Stimulated activated CD4-positive, alpha-beta T cell treated with anti-CD3 and anti-CD28 coated beads, Interleukin-1b, Interleukin-23, amount 100 ng/mL, for 48 hours (primary cell): ENCODE measurements around the gene CAPN12.

Source experiments
- DNase-seq: peaks from one replicate; pipeline ENCODE4 v3.0.0-alpha.2; 2020

The CAPN12 gene

DNA sequence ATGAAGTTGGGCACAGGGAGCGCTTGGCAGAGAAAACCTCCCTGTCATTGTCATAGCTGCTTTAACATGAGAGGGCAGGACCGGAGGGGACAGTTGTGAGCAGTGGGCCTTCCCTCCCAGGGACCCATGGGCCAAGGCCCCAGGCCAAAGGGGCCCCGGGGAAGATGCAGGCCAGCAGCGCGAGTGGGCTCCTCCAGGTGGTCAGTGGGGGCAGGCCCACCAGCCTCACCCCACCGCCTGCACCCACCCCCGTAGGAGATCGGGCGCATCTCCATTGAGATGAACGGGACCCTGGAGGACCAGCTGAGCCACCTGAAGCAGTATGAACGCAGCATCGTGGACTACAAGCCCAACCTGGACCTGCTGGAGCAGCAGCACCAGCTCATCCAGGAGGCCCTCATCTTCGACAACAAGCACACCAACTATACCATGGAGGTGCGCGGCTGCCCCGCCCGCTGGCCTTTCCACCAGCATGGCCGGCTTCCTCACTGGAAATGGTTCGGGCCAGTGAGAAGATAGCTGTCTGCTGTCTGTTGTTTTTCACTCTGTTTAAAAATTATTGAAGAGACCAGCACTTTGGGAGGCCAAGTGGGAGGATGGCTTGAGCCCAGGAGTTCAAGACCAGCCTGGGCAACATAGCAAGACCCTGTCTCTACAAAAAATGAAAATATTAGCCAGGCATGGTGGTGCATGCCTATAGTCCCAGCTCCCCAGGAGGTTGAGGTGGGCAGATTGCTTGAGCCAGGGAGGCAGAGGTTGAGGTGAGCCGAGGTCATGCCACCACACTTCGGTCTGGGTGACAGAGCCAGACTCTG lies 18.6 kb downstream of the CAPN12 start:
- DNase-seq, result no peak

GRCh38 chr19:38723990-38724854 lies 20.1 kb downstream of the CAPN12 start:
- no peak for DNase-seq

GRCh38 chr19:38723606-38723965 lies 20.7 kb downstream of the CAPN12 start:
- DNase-seq, result no peak

GRCh38 chr19:38722947-38723605 lies 21.2 kb downstream of the CAPN12 start:
- DNase-seq, result no peak

DNA sequence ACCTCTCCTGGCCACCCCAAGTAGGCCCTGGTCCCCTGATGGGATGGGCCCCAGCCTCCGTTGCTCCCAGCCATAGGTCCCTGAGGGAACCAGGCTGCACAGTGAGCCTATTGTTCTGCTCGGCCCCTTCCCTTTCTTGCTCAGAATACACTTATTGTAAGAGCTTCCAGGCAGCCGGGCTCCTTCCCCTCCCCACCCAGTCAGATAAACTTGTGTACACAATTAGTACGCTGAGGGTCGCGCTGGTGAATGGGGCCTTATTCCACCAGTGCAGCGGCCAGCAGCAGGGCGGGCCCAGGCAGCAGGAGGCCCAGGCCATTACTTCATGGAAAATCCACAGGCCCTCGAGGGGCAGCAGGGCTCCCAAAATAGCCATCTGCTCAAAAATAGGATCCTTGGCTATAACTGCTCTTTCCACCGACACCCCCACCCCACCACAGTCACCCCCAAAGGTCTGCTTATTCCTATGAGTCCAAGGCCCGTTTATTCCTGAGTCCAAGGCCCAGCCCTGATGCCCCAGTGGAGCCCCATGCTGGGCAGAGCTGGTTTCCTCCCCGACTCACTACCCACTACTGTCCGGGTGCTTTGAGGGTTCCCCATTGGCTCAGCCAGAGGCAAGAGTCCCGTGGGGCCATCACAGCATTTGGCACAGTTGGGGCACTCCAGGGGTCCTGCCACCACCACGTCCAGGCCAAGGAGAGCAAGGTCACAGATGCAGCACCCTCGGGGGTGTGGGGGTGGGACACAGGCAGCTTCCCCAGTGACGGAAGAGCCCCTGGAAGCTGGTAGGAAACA lies 22.1 kb downstream of the CAPN12 start:
- DNase-seq, result no peak

- DNase-seq, result no peak
These were observed 22.8 kb downstream of the CAPN12 start for GRCh38 chr19:38721496-38721895.

DNA sequence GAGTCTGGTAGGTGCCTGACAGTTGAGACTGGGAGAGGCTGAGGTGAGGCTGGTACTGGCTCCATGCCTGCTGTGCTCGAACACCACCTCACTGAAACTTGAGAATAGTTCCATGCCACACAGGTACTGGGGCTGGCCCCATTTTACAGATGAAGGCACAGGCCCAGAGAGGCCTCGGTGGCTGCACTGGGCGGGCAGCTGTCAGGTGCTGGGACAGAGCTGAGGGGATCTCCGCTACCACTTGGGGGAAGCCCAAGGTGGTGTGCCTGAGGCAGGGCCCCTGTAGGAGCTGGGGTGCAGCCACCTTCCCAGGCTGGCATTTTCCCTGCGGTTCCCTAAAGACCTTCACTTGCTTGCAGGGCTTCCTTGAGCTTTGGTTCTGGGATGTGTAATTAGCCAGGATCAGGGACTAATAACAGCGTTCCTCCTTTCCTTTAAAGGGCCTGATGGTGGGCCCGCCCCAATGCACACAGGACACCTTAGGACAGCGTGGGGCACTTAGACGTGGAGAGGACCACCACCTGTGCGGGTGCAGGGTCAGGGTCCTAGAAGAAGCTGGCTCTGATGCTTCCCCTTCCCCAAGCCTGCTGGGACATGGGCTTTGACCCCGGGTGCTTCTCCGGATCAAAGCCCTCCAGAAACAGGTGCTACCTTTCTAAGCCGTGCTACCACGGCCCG lies 23.6 kb downstream of the CAPN12 start:
- DNase-seq, result no peak

- DNase-seq, result no peak
These were observed 24.3 kb downstream of the CAPN12 start for GRCh38 chr19:38719761-38720558.

GRCh38 chr19:38718747-38719543 lies 25.3 kb downstream of the CAPN12 start:
- no peak for DNase-seq

DNA sequence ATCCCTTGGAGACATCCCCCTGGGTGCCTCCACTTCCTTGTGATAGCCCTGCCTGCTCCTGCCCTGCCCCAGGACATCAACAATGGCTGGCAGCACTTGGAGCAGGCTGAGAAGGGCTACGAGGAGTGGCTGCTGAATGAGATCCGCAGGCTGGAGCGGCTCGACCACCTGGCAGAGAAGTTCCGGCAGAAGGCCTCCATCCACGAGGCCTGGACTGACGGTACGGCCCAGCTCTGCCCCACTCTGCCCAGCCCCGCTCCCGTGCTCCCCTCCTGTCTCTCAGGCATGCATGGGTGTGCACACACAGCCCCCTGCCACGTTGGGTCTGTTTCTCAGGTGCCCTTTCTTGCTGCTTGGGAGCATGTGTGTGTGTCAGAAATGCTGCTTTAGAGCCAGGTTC lies 26.4 kb downstream of the CAPN12 start:
- DNase-seq, result no peak

GRCh38 chr19:38717051-38717450 lies 27.2 kb downstream of the CAPN12 start:
- no peak for DNase-seq

DNA sequence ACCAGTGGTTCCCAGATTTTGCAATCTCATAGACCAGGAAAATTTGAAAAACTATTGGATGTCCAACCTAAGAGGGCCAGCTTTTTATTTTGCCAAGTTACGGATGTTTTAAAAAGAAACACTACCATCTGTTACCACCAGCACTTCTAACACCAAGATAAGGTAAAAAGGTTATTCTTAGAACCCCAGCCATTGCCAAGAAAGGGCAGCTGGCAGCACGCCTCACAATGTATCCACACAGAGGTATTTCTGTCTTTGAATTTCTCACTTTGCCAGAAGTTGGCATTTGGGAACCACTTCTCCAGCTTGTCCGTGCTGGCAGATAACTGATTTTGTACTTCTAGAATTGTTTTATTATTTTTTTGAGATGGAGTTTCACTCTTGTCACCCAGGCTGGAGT lies 28.7 kb downstream of the CAPN12 start:
- no peak for DNase-seq

- DNase-seq, result no peak
These were observed 29.9 kb downstream of the CAPN12 start for GRCh38 chr19:38714354-38714778.

DNA sequence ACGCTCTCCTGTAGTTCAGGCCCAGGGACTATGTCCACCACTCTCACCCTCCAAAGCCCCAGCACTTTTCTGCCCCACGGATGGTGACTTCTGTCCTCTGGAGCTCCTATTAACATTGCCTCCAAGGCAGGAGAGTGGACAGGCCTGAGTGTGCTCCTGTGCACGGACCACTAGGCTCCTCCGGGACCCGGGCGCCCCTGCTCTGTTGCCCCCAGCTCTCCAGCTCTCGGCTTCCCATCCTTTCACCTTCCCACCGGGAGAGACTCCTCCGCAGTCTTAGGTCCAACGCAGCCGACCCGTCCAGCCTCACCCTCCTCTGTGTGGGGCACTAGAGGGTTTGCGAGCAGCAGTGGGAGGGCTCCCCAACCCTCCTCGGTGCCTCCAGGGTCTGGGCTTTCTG lies 30.4 kb downstream of the CAPN12 start:
- no peak for DNase-seq

- DNase-seq, result no peak
These were observed 31.0 kb downstream of the CAPN12 start for GRCh38 chr19:38713227-38713649.

- no peak for DNase-seq
These were observed 32.0 kb downstream of the CAPN12 start for GRCh38 chr19:38712161-38712748.

DNA sequence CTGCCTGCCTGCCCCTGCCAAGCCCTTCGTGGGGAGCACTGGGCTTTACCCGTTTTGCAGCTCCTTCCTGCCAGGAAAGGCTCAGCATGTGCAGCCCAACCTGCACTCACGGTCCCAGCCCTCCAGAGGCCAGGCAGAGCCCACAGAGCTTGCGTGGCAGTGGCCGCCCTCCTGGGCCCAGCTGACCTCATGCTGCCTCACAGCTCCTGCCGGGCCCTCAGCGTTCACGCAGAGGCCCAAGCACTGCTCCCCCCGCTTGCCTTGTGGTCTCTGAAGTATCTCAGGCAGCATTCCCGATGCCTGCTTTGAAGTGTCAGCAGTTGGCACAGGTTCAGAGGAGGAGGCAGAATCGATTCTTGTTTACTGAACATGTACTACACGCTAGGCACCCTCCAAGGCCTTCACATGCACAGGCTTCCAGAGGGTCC lies 32.5 kb downstream of the CAPN12 start:
- DNase-seq, result no peak

- DNase-seq, result no peak
These were observed 33.1 kb downstream of the CAPN12 start for GRCh38 chr19:38710928-38711725.

DNA sequence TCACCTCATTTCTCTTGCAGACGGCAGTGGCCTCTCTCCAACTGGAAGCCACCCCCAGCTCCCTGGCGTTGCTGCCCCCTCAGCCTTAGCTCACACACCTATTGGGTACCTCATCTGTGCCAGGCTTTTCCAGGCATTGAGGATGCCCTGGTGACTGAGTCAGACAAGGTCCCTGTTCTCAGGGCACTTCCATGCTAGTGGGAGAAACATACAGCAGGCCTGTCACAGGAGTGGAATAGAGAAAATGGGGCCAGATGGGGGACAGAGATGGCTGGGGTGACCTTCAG lies 33.9 kb downstream of the CAPN12 start:
- DNase-seq, result no peak
